ENCODE measurements around the gene LGR6. TPM values are rescaled to one million over a fixed set of nuclear protein-coding genes. Genes with fewer than 3 reads are reported as not detected.

Gene LGR6
- total and polyA plus RNA-seq, 2 experiments from 2014 or later: 0.66 to 0.89 TPM

- no peak for TF ChIP-seq STAT1 (IDR thresholded peaks at IDR 0.05; ENCODE audit: unreplicated experiment)
- TF ChIP-seq EZH2phosphoT487 (IDR thresholded peaks at IDR 0.05; ENCODE audit: unreplicated experiment): no peak
- TF ChIP-seq NANOG (IDR thresholded peaks at IDR 0.05; ENCODE audit: borderline replicate concordance): no peak
- TF ChIP-seq CREB1 (CRISPR knock-in tag; IDR thresholded peaks at IDR 0.05; ENCODE audit: low read depth): no peak
- no peak for TF ChIP-seq ZNF114 (CRISPR knock-in tag; IDR thresholded peaks at IDR 0.05)
- TF ChIP-seq ETS1 (IDR thresholded peaks at IDR 0.05): no peak
- no peak for TF ChIP-seq ZNF462 (CRISPR knock-in tag; IDR thresholded peaks at IDR 0.05)
- TF ChIP-seq JUNB (IDR thresholded peaks at IDR 0.05; ENCODE audit: unreplicated experiment): no peak
- no peak for TF ChIP-seq POLR2AphosphoS5 (IDR thresholded peaks at IDR 0.05; ENCODE audit: low read depth)
- TF ChIP-seq EZH2 (IDR thresholded peaks at IDR 0.05; ENCODE audit: low read depth, unreplicated experiment): no peak
- no peak for TF ChIP-seq ZNF331 (CRISPR knock-in tag; IDR thresholded peaks at IDR 0.05; ENCODE audit: low read depth)
- no peak for TF ChIP-seq CTCF (conservative IDR thresholded peaks at IDR 0.05; ENCODE audit: low read depth in 2 of 2)
- Mint-ChIP-seq H3K4me3 (no peak overlapping the region), H3K36me3 (ENCODE audit: low read depth) (peaks cover 9% of the 10 kb centered on the region; the same call in 2 of the 3 replicates), H3K4me1 (peaks cover 21% of the 10 kb centered on the region; the same call in 2 of the 3 replicates), H3K27me3 (ENCODE audit: insufficient read depth, low read depth, poor library complexity) (peaks cover 10% of the 10 kb centered on the region), H3K9me3 (peaks cover 6% of the 10 kb centered on the region; the same call in 2 of the 3 replicates), H3K27ac (no peak overlapping the region)
- Histone ChIP-seq H3F3A (replicated peaks; ENCODE audit: low read depth) (no peaks in the 10 kb centered on the region), H3K79me2 (replicated peaks; ENCODE audit: insufficient read depth) (peaks cover 75% of the 10 kb centered on the region), H3K4me3 (no peak overlapping the region), H3K36me3 (ENCODE audit: insufficient read depth) (no peaks in the 10 kb centered on the region), H3K4me1 (ENCODE audit: insufficient read depth) (peaks cover 33% of the 10 kb centered on the region), H3K4me2 (no peak overlapping the region), H3K27me3 (ENCODE audit: insufficient read depth) (no peaks in the 10 kb centered on the region), H4K20me1 (replicated peaks; ENCODE audit: insufficient read depth) (no peaks in the 10 kb centered on the region), H3K9me2 (ENCODE audit: insufficient read depth) (no peaks in the 10 kb centered on the region), H3K27ac (ENCODE audit: low read depth) (peak overlapping the region; percentile 16), H2AFZ (no peak overlapping the region)
- no peak for DNase-seq (ENCODE audit: low spot score)
- no peak for ATAC-seq
Measured at GRCh38 chr1:202355944-202356553, 162.4 kb downstream of the LGR6 start.

Data from GM23338 (cell line).